ENCODE data around the gene AFF3.
"Not testable (repeated sequence)": the region's sequence is repeated elsewhere in the genome, so short reads cannot be mapped to it uniquely, and the experiment has no call there.

Gene AFF3

DNA sequence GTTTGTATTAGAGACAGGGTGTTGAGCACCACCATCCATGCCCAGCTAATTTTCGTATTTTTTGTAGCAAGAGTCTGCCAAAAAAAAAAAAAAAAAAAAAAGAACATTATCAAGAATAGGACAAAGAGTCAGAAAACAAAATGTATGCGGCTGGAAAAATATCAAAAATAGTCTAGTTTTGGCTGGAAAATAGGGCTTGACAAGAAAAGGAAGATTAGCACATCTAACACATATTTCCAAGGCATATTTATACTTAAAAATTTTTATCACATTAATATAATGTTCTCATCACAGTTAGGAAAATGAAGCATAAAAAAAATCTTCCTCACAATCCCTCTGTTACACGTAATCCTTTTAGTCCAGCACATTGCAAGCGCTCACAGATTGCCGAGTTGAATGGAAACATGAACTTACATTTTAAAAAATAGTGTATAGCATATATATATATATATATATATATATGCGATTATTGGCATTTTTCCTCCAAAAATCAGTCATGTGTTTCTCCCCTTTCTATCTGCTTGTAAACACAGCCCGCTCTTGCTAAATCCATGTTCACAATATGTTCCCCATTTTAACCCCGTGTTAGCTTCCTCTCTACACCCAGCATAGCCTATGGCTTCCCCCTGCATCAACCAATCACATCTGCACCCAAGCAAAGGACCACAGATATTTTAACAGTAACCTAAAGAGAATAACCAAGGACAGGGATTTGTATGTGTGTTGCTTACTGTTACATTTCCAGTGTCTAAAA, 183.0 kb downstream of the AFF3 start:
- no peak for DNase-seq

DNA sequence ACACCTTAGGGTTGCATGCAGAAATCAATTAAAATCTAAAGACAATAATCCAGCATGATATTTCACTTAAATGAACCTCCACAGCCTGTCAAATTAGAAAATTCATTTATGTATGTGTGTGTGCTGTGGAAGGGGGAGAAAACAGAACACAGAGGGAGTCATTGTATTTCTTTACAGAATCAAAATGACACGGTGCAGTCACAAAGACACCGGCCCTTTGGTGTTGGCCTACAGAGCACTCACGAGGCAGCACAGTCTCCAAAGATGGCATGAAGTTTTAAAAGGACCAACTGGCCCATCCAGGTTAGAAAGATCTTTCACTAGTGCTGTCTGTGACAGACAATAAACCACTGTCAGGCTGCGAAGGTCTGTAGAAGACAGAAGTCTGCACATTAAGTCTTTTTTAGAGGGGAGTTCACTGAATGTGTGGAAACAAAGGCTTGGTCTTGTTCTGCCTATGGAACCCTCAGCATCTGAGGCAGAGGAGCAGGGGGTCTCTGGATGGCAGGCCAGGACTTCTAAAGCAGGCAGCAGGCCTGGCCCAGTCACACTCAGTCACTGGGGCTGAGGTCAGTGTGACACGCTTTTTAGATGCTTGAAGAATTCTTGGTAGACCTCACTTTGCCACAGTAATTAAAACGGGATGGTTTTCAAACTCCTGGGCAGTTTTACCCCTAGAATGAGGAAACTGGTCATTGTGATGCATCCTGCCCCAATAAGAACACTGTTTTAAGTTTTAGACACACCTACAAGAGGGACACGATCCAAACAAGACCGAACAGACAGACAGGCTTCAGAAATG, 184.9 kb downstream of the AFF3 start:
- no peak for DNase-seq

- DNase-seq = no peak
Measured at GRCh38 chr2:99956232-99957030, 186.0 kb downstream of the AFF3 start.

DNA sequence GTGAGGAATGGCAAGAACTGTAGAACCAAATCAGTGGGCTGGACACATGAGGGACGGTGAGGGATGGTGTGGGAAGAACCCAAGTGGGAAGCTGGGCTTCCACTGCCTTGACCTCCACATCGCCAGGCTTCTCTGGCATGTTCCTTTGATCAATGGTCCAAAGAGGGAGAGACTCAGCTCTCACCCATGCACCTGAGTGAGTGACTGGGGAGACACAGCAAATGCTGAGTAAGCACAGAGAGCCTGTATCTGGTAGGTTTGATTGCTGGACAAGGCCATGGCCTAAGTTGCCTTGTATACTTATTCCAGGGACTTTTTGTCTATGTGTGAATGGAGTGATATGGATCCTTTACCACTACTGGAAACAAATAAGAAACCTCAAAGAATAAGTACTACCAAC, 188.6 kb downstream of the AFF3 start:
- no peak for DNase-seq

GRCh38 chr2:99949963-99950362, 192.4 kb downstream of the AFF3 start:
- no peak for DNase-seq

DNA sequence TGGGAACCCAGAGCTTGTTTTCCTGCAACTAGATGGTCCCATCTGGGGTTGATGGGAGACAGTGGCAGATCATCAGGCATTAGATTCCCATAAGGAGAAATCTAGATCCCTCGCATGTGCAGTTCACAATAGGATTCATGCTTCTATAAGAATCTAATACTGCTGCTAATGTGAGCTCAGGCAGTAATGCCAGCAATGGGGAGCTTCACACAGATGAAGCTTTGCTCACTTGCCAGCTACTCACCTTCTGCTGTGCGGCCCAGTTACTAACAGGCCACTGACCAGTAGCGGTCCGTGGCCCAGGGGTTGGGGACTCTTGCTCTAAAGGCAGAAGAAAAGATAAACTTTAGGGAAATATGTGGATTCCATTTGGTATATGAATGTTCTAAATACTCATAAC, 192.9 kb downstream of the AFF3 start:
- DNase-seq = no peak

- no peak for DNase-seq
Measured at GRCh38 chr2:99948010-99948409, 194.4 kb downstream of the AFF3 start.

- not testable (repeated sequence) for DNase-seq
Measured at GRCh38 chr2:99947366-99947765, 195.0 kb downstream of the AFF3 start.

DNA sequence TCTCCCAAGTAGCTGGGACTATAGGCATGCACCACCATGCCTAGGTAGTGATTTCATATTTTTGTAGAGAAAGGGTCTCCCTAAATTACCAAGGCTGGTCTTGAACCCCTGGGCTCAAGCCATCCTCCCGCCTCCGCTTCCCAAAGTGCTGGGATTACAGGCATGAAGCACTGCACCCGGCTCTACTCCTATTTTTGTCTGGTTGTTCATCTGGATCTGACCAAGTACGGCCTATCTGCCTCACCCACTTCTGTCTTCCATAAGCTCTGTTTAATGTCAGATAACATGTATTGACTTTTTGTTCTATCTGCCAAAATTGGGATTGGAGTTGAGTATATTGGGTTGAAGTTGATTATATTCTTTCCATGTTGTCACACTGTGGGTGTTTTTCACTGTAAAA, 198.4 kb downstream of the AFF3 start:
- DNase-seq = no peak

DNA sequence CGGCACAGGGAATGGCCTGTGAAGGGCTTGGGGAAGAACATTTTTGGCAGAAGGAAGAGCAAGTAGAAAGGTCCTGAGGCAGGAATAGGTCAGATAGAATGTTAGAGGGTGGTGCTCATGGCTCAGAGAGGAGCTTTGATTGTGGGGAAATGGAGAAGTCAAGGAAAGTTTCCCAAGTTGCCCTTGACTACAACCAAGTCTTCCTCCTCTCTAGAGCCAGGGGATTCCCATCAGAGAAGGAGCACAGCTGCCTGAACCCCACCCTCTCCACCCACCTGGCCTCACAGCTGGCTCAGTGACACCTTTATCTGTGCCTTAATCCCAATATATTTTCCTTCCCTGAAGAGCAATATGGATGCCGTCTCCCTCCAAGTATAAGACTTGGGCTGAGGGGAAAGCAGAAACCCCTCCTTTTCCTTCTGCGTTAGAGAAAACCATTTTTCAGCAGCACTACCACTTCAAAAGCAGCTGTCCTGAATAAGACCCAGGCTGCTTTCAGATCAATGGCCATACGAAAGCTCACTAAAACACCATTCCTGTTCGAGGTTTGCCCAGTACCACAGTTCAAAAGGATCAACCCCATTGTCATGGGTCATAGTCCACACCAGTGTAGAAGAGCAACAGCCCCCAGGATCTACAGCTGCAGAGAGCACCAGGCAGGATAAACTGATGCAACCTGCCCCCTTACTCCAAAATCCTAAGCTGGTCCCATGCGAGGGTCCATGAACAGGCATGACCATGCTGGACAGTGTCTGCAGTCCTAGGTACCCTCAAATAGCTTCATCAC, 199.6 kb downstream of the AFF3 start:
- no peak for DNase-seq

DNA sequence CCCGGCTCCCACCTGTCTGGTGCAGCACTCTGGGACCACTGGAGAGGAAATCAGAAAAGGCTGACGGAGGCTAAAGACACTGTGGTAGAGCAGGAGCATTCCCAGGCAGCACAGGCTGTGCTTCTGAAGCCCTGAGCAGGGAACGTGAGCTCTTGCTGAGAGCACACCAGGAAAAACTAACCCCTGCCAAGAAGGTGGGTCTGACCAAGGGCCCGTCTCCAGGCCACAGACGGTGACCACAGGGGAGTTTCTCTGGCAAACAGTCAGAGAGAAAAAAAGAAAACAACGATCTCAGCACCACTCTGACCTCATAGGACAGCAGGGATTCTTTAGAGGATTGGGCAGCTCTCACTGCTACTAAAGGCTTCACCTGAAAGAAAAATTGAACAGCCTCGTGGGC, 201.4 kb downstream of the AFF3 start:
- no peak for DNase-seq

DNA sequence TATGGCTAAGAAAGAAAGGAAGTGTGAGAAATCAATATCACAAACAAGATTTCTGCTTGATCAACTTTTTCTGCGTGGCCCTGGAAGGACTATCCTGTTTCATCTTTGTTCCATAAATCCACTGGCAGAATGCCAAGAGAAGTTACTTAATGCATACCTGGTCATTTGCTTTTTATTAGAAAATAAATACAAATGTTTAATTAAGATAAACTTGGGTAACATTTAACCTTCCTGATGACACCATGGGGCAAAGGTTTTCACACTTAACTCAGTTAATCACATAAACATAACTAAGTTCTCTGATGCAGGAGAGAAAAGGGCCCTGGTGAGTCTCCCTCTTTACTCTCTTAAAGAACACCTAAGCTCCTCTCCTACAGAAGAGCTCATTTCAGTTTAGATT, 203.3 kb downstream of the AFF3 start:
- DNase-seq = no peak

- no peak for DNase-seq
Measured at GRCh38 chr2:99938250-99938649, 204.1 kb downstream of the AFF3 start.

- DNase-seq = no peak
Measured at GRCh38 chr2:99936065-99936464, 206.3 kb downstream of the AFF3 start.

DNA sequence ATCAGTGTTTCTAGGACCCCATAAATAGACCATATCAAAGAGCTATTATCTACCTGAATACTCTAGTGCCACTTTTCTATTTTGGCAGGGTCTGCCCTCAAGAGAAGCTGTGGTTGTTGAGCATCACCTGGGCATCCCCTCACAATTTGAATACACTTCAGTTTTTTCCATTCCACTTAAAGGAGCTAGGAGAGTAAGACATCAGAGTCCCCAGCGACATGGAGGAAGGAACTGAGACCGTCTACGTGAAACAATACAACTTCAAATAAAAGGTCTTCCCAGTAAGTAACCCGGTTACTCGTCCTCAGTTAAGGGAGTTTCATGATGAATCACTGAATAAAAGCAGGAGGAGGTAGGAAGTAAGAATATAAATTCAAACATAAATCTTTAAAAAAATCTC, 206.7 kb downstream of the AFF3 start:
- DNase-seq = no peak

DNA sequence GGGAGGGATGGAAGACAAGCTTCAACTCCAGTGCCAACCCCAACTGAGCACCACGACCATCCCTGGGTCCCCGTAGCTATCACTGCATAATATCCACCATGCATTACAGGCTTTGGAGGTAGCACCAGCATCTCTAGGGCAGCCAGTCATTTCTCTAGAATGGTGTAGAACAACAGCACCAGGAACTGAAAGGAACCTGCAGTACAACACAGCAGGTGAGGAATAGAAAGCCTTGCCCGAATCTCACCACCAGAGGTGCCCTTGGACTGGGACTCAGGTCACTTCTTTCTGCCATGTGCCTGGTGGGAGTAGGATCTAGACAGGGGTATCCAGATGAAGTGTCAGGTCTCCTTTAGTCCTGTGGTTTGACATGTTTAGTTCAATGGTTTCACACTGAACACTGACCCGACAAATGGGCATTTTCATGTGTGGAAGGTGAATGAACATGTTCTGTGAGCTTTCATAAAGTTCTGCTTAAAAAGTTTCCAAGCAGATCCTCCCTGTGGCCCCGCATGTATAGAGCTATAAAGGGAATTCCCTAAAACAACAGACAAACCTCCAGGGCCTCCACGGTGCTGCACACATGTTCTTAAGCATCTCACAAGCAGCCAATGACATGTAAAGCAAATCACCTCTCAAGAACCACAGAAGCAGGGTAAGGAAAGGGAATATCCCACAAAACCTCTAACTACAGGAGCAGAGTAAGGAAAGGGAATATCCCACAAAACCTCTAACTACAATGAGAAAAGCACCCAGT, 208.3 kb downstream of the AFF3 start:
- no peak for DNase-seq

DNA sequence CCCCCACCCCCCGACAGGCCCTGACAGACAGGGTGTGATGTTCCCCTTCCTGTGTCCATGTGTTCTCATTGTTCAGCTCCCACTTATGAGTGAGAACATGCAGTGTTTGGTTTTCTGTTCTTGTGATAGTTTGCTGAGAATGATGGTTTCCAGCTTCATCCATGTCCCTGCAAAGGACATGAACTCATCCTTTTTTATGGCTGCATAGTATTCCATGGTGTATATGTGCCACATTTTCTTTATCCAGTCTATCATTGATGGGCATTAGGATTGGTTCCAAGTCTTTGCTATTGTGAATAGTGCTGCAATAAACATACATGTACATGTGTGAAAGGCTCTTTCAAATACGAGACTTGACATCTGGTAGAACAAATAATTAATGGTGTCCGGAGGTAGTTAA, 208.9 kb downstream of the AFF3 start:
- DNase-seq = not testable (repeated sequence)

- DNase-seq = no peak
Measured at GRCh38 chr2:99928470-99929053, 213.8 kb downstream of the AFF3 start.

- DNase-seq = not testable (repeated sequence)
Measured at GRCh38 chr2:99927690-99928207, 214.6 kb downstream of the AFF3 start.

DNA sequence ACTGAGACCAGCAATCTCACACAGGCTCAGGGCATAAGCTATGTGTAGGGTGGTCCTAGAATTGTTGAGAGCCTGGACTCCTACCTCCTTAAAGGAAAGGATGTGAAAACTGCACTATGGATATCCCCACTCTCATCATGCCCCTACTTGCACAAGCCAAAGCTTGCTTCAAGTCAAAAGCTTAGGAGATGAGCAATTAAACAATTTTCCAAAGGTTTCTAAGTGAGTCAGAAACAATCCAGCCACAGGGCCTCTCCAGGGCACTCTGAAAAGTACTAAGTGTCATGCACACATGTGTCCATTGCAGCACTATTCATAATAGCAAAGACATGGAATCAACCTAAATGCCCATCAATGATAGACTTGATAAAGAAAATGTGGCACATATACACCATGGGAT, 215.4 kb downstream of the AFF3 start:
- DNase-seq = no peak

- no peak for DNase-seq
Measured at GRCh38 chr2:99925960-99926359, 216.4 kb downstream of the AFF3 start.

Measured in Kasumi-1 (cell line).